ENCODE results near the gene BABAM2.

GRCh38 chr2:28217042-28217740, 326.7 kb downstream of the BABAM2 start:
- no peak for TF ChIP-seq CTCF (IDR thresholded peaks at IDR 0.05; ENCODE audit: insufficient read depth, low read length, poor library complexity, severe bottlenecking)
- TF ChIP-seq EZH2phosphoT487 (conservative IDR thresholded peaks at IDR 0.05; ENCODE audit: low read length), result no peak

All from SU-DHL-6 (cell line).